Measurements from ENCODE around the gene TMEM63A. TPM values are rescaled to one million over a fixed set of nuclear protein-coding genes. Genes with fewer than 3 reads are reported as not detected.
"Not testable (repeated sequence)": the region's sequence is repeated elsewhere in the genome, so short reads cannot be mapped to it uniquely, and the experiment has no call there.

TMEM63A gene
- 0.59 TPM for polyA plus RNA-seq (2012; ENCODE audit: insufficient read depth, insufficient read length, low read depth)

DNA sequence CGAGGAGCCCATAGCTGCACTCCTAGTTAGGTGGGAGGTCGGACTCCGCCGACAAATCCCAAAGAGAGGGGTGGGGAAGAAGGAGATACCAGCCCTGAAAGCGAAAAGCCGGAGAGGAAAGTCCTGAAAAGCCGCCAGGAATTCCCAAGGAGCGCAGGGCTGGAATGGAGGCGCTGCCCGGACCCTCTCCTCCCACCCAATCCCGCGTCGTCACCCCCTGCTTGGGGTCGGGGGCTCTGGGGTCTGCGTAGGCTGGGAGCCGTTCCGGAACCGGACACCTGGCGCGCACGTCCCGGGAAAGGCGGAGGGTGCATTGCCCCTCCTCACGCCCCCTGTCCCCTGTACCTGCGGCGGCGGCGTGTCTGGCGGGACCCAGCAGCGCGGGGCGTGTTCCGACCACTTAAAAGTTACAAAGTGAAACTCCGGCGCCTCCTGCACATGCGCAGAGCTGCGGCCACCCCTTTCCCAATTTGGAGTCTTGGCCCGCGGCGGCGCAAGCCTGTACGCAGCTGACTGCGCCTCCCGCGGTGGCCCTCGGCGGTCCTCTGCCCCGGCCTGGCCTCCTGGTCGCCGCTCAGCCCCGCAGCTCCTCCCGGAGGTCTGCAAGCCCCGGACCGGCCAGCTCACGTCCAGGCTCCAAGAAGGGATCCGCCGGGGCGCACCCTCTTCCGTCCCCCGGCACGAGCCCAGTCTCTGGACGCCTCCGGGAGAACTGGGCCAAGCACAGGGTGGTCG, at the start of gene TMEM63A:
TMEM63A (minus strand) TSS at position 422 of the 735 bp plus-strand sequence. CDS start 4,800 bp downstream, outside the sequence.
- Histone ChIP-seq H3K4me1 (no peaks in the 10 kb centered on the region), H3K27me3 (no peaks in the 10 kb centered on the region), H3K4me3 (ENCODE audit: low read depth, low read length) (peak within 1 kb of the TSS; percentile 84), H3K36me3 (no peaks in the 10 kb centered on the region), H3K9me3 (no peaks in the 10 kb centered on the region)
- TF ChIP-seq, protein P1, sequence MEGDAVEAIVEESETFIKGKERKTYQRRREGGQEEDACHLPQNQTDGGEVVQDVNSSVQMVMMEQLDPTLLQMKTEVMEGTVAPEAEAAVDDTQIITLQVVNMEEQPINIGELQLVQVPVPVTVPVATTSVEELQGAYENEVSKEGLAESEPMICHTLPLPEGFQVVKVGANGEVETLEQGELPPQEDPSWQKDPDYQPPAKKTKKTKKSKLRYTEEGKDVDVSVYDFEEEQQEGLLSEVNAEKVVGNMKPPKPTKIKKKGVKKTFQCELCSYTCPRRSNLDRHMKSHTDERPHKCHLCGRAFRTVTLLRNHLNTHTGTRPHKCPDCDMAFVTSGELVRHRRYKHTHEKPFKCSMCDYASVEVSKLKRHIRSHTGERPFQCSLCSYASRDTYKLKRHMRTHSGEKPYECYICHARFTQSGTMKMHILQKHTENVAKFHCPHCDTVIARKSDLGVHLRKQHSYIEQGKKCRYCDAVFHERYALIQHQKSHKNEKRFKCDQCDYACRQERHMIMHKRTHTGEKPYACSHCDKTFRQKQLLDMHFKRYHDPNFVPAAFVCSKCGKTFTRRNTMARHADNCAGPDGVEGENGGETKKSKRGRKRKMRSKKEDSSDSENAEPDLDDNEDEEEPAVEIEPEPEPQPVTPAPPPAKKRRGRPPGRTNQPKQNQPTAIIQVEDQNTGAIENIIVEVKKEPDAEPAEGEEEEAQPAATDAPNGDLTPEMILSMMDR (IDR thresholded peaks at IDR 0.05; ENCODE audit: low read depth, low read length): no peak
- DNase-seq: peak; percentile 82

DNA sequence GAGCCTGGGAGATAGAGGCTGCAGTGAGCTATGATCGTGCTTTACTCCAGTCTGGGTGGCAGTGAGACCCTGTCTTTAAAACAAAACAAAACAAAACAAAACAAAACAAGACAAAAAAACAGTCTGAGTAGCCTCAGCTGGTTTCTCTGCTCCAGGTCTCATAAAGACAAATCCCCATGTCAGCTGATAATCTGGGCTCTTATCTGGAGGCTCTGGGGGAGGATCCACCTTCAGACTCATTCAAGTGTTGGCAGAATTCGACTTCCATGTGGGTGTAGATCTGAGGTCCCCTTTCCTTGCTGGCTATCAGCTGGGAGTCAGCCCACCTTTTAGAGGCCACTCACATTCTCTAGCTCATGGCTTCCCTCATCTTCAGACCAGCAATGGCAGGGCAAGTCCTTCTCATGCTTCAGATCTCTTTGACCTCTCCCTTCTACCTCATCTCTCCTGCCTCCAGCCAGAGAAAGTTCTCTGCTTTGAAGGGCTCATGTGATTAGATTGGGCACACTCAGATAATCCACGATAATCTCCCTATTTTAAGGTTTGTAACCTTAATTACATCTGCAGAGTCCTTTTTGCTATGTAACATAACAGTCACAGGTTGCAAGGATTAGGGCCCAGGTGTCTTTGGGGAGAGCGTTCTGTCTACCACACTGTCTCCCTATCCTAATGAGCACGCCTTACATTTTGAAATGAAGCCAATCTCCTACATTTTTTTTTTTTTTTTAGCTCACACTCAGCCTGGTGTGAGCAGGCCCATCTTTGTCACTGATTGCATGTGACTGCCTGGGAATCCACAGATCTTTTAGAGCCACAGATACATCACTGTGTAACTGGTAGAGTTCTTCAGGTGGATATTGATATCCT, 49.3 kb upstream of the TMEM63A start:
- H3K36me3 ChIP-seq: no peaks in the 10 kb centered on the region
- no peak for DNase-seq
- no peaks in the 10 kb centered on the region for H3K9me3 ChIP-seq
- 0 out of 2 replicates have a peak, but pooled peaks cover 2% of the 10 kb centered on the region for H3K4me1 ChIP-seq
- H3K27me3 ChIP-seq: no peaks in the 10 kb centered on the region
- TF ChIP-seq, protein P1 (IDR thresholded peaks at IDR 0.05; ENCODE audit: low read depth, low read length): no peak
- H3K4me3 ChIP-seq (ENCODE audit: low read depth, low read length): no peak overlapping the region

DNA sequence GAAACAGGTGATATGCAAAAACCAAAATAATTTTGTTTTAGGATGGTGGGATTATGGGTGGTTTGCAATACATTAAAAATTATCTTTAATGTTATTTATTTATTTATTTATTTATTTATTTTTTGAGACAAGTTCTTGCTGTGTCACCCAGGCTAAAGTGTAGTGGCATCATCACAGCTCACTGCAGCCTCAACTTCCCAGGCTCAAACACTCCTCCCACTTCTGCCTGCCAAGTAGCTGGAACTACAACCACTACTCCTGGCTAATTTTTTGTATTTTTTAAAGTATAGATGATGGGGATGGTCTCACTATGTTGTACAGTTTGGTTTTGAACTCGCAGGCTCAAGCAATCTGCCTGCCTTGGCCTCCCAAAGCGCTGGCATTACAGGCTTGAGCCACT, 48.4 kb upstream of the TMEM63A start:
- Histone ChIP-seq H3K9me3 (no peaks in the 10 kb centered on the region), H3K27me3 (no peaks in the 10 kb centered on the region), H3K4me3 (ENCODE audit: low read depth, low read length) (no peak overlapping the region), H3K4me1 (0 out of 2 replicates have a peak, but pooled peaks cover 2% of the 10 kb centered on the region), H3K36me3 (no peaks in the 10 kb centered on the region)
- DNase-seq: no peak
- TF ChIP-seq, protein P1 (IDR thresholded peaks at IDR 0.05; ENCODE audit: low read depth, low read length): no peak

DNA sequence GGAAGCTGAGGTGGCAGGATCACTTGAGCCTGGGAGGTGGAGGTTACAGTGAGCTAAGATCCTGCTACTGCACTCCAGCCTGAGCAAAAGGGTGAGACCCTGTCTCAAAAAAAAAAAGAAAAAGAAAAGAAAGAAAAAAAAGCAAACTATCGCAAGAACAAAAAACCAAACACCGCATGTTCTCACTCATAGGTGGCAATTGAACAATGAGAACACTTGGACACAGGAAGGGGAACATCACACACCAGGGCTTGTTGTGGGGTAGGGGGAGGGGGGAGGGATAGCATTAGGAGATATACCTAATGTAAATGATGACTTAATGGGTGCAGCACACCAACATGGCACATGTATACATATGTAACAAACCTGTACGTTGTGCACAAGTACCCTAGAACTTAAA, 47.3 kb upstream of the TMEM63A start:
- not testable (repeated sequence) for H3K27me3 ChIP-seq; DNase-seq; H3K9me3 ChIP-seq; H3K4me1 ChIP-seq; H3K4me3 ChIP-seq (ENCODE audit: low read depth, low read length); H3K36me3 ChIP-seq

DNA sequence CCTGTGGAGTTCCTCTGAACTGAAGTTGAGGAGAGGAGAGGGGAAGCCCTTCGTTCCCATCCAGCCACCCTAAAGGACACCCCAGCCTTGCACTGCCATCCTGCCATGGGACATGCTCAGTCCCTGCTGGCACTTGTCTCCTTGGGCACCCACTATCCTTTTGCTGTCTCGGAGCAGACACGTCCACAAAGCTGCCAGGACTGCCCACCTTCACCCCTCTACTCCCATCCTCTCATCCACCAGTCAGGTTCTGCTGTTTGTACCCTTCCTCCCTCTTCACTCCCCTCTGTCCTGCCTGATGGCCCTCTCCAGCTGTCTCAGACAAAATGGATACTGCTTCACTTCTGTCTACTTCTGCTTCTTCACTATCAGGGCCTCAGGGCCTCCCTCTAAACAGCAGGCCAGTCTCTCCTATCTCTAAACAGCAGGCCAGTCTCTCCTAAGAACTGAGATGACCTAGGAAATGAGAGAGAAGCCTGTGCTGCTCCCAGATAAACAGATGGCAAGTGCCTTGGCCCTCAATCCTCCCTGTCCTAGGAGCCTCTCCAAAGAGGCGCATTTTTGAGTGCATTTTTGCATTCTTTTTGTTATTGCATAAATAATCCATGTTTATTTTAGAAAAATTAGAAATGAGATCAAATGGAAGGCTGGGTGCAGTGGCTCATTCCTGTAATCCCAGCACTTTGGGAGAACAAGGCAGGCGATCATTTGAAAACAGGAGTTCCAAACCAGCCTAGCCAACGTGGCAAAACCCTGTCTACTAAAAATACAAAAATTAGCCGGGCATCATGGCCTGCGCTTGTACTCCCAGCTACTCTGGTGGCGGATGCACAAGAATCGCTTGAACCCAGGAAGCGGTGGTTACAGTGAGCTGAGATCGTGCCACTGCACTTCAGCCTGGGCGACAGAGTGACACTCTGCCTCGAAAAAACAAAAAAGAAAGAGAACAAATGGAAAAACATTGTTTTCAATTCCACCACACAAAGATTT, 46.3 kb upstream of the TMEM63A start:
- DNase-seq: no peak
- H3K27me3 ChIP-seq: no peaks in the 10 kb centered on the region
- H3K4me1 ChIP-seq: 0 out of 2 replicates have a peak, but pooled peaks cover 2% of the 10 kb centered on the region
- no peak overlapping the region for H3K4me3 ChIP-seq (ENCODE audit: low read depth, low read length)
- H3K9me3 ChIP-seq: no peaks in the 10 kb centered on the region
- TF ChIP-seq, protein P1 (IDR thresholded peaks at IDR 0.05; ENCODE audit: low read depth, low read length): no peak
- no peaks in the 10 kb centered on the region for H3K36me3 ChIP-seq
